Memory B cell (primary cell): Measurements from ENCODE around the gene OR10G6.
"Not testable (repeated sequence)": the region's sequence is repeated elsewhere in the genome, so short reads cannot be mapped to it uniquely, and the experiment has no call there.

Source experiments
- ATAC-seq: fragments of 150-1000 bp; cut with Tn5 transposase; 2 replicates; pipeline ENCODE4 v1.10.0; 2021; ENCODE audit warnings: low read depth, mild to moderate bottlenecking, moderate library complexity
- DNase-seq, 2 donors: peaks; one replicate each; pipeline ENCODE4 v3.0.0; 2022; ENCODE audit warnings: low spot score in 2 of 2
- H3K27ac Mint-ChIP-seq: one replicate; pipeline ENCODE4 v1.8.0; 2022; ENCODE audit warnings: mild to moderate bottlenecking, moderate library complexity, mixed read lengths
- H3K27me3 Mint-ChIP-seq: one replicate; pipeline ENCODE4 v1.8.0; 2022; ENCODE audit warnings: mixed read lengths
- H3K36me3 Mint-ChIP-seq: one replicate; pipeline ENCODE4 v1.8.0; 2022; ENCODE audit warnings: mild to moderate bottlenecking, mixed read lengths
- H3K4me1 Mint-ChIP-seq: one replicate; pipeline ENCODE4 v1.8.0; 2022; ENCODE audit warnings: mixed read lengths
- H3K4me3 Mint-ChIP-seq: one replicate; pipeline ENCODE4 v1.8.0; 2022; ENCODE audit warnings: mild to moderate bottlenecking, moderate library complexity, mixed read lengths
- H3K9me3 Mint-ChIP-seq: one replicate; pipeline ENCODE4 v1.8.0; 2022; ENCODE audit warnings: mixed read lengths

OR10G6 gene

GRCh38 chr11:123995119-123995518 lies at the start of gene OR10G6:
Gene OR10G6 (minus strand): TSS chr11:123995161. CDS start chr11:123995161, 0 bp downstream.
- ATAC-seq (no peak), DNase-seq (no peak)
- H3K27me3 Mint-ChIP-seq = peaks cover 1% of the 10 kb centered on the region
- H3K4me3 Mint-ChIP-seq = no peak within 1 kb of the TSS
- H3K9me3 Mint-ChIP-seq = no peaks in the 10 kb centered on the region
- no peaks in the 10 kb centered on the region for H3K36me3 Mint-ChIP-seq
- no peak within 1 kb of the TSS for H3K27ac Mint-ChIP-seq
- H3K4me1 Mint-ChIP-seq = no peaks in the 10 kb centered on the region

- Mint-ChIP-seq H3K9me3 (no peaks in the 10 kb centered on the region), H3K27ac (no peak overlapping the region), H3K36me3 (no peaks in the 10 kb centered on the region), H3K27me3 (peaks cover 5% of the 10 kb centered on the region), H3K4me3 (no peak overlapping the region), H3K4me1 (no peaks in the 10 kb centered on the region)
- DNase-seq = no peak
- no peak for ATAC-seq
These were observed 48.5 kb upstream of the OR10G6 start for GRCh38 chr11:124043420-124043819.

GRCh38 chr11:124041254-124041653 lies 46.3 kb upstream of the OR10G6 start, which contains the start of gene OR10G7:
Gene OR10G7 (minus strand): TSS chr11:124041325. CDS start chr11:124039001, 2,324 bp downstream.
- Mint-ChIP-seq H3K4me1 (no peaks in the 10 kb centered on the region), H3K9me3 (no peaks in the 10 kb centered on the region), H3K27me3 (peaks cover 2% of the 10 kb centered on the region), H3K36me3 (no peaks in the 10 kb centered on the region), H3K27ac (no peak within 1 kb of the TSS), H3K4me3 (no peak within 1 kb of the TSS)
- ATAC-seq (no peak), DNase-seq (no peak)

GRCh38 chr11:124039557-124039956 lies 44.6 kb upstream of the OR10G6 start:
- DNase-seq (no peak), ATAC-seq (no peak)
- Mint-ChIP-seq H3K4me3 (no peak overlapping the region), H3K9me3 (no peaks in the 10 kb centered on the region), H3K27me3 (peaks cover 2% of the 10 kb centered on the region), H3K36me3 (no peaks in the 10 kb centered on the region), H3K4me1 (no peaks in the 10 kb centered on the region), H3K27ac (no peak overlapping the region)

GRCh38 chr11:124036666-124037065 lies 41.7 kb upstream of the OR10G6 start:
- no peak overlapping the region for H3K27ac Mint-ChIP-seq
- ATAC-seq (no peak), DNase-seq (no peak)
- H3K4me3 Mint-ChIP-seq = no peak overlapping the region
- no peaks in the 10 kb centered on the region for H3K4me1 Mint-ChIP-seq
- peaks cover 2% of the 10 kb centered on the region for H3K27me3 Mint-ChIP-seq
- H3K36me3 Mint-ChIP-seq = no peaks in the 10 kb centered on the region
- H3K9me3 Mint-ChIP-seq = no peaks in the 10 kb centered on the region

GRCh38 chr11:124026498-124026897 lies 31.5 kb upstream of the OR10G6 start, which contains the start of gene OR10G8:
Gene OR10G8 (plus strand): TSS chr11:124026798. CDS start chr11:124029623, 2,825 bp downstream.
- no peak for ATAC-seq
- no peaks in the 10 kb centered on the region for H3K36me3 Mint-ChIP-seq
- no peaks in the 10 kb centered on the region for H3K27me3 Mint-ChIP-seq
- H3K4me1 Mint-ChIP-seq = no peaks in the 10 kb centered on the region
- H3K9me3 Mint-ChIP-seq = no peaks in the 10 kb centered on the region
- H3K4me3 Mint-ChIP-seq = no peak within 1 kb of the TSS
- H3K27ac Mint-ChIP-seq = no peak within 1 kb of the TSS
- DNase-seq = no peak

GRCh38 chr11:124015837-124016236 lies 20.9 kb upstream of the OR10G6 start:
- H3K36me3 Mint-ChIP-seq, H3K9me3 Mint-ChIP-seq, ATAC-seq, H3K27ac Mint-ChIP-seq, H3K4me1 Mint-ChIP-seq, DNase-seq, H3K27me3 Mint-ChIP-seq, H3K4me3 Mint-ChIP-seq: not testable (repeated sequence)

GRCh38 chr11:124012697-124013096 lies 17.7 kb upstream of the OR10G6 start, which contains the start of gene OR10G4:
Gene OR10G4 (plus strand): TSS chr11:124012997. CDS start chr11:124015575, 2,578 bp downstream.
- ATAC-seq = no peak
- DNase-seq = no peak
- H3K36me3 Mint-ChIP-seq = no peaks in the 10 kb centered on the region
- H3K9me3 Mint-ChIP-seq = no peaks in the 10 kb centered on the region
- no peak within 1 kb of the TSS for H3K4me3 Mint-ChIP-seq
- peaks cover 4% of the 10 kb centered on the region for H3K27me3 Mint-ChIP-seq
- no peaks in the 10 kb centered on the region for H3K4me1 Mint-ChIP-seq
- H3K27ac Mint-ChIP-seq = no peak within 1 kb of the TSS

GRCh38 chr11:123979311-123979710 lies 15.7 kb downstream of the OR10G6 start:
- DNase-seq (no peak), ATAC-seq (no peak)
- Mint-ChIP-seq H3K36me3 (no peaks in the 10 kb centered on the region), H3K4me1 (no peaks in the 10 kb centered on the region), H3K9me3 (peaks cover 9% of the 10 kb centered on the region), H3K4me3 (no peak overlapping the region), H3K27ac (no peak overlapping the region), H3K27me3 (peaks cover 3% of the 10 kb centered on the region)

GRCh38 chr11:123977731-123978347 lies 17.1 kb downstream of the OR10G6 start, which contains the start of gene OR10S1:
Gene OR10S1 (minus strand): TSS chr11:123977781. CDS start chr11:123977664, 117 bp downstream.
- ATAC-seq (no peak), DNase-seq (no peak)
- H3K4me1 Mint-ChIP-seq = no peaks in the 10 kb centered on the region
- H3K27me3 Mint-ChIP-seq = no peaks in the 10 kb centered on the region
- no peak within 1 kb of the TSS for H3K27ac Mint-ChIP-seq
- H3K36me3 Mint-ChIP-seq = no peaks in the 10 kb centered on the region
- H3K4me3 Mint-ChIP-seq = no peak within 1 kb of the TSS
- peaks cover 4% of the 10 kb centered on the region for H3K9me3 Mint-ChIP-seq

- H3K27me3 Mint-ChIP-seq = no peaks in the 10 kb centered on the region
- H3K9me3 Mint-ChIP-seq = peaks cover 2% of the 10 kb centered on the region
- no peaks in the 10 kb centered on the region for H3K36me3 Mint-ChIP-seq
- DNase-seq (no peak), ATAC-seq (no peak)
- H3K27ac Mint-ChIP-seq = no peak overlapping the region
- H3K4me1 Mint-ChIP-seq = no peaks in the 10 kb centered on the region
- no peak overlapping the region for H3K4me3 Mint-ChIP-seq
These were observed 18.0 kb downstream of the OR10G6 start for GRCh38 chr11:123976770-123977560.

GRCh38 chr11:123973816-123974215 lies 21.1 kb downstream of the OR10G6 start:
- H3K9me3 Mint-ChIP-seq = peaks cover 8% of the 10 kb centered on the region
- no peak overlapping the region for H3K4me3 Mint-ChIP-seq
- no peaks in the 10 kb centered on the region for H3K36me3 Mint-ChIP-seq
- no peaks in the 10 kb centered on the region for H3K4me1 Mint-ChIP-seq
- ATAC-seq = no peak
- no peak overlapping the region for H3K27ac Mint-ChIP-seq
- H3K27me3 Mint-ChIP-seq = no peaks in the 10 kb centered on the region
- no peak for DNase-seq

- H3K27me3 Mint-ChIP-seq = no peaks in the 10 kb centered on the region
- peaks cover 17% of the 10 kb centered on the region for H3K9me3 Mint-ChIP-seq
- no peaks in the 10 kb centered on the region for H3K36me3 Mint-ChIP-seq
- H3K4me1 Mint-ChIP-seq = no peaks in the 10 kb centered on the region
- ATAC-seq (no peak), DNase-seq (no peak)
- no peak overlapping the region for H3K4me3 Mint-ChIP-seq
- H3K27ac Mint-ChIP-seq = no peak overlapping the region
These were observed 38.2 kb downstream of the OR10G6 start for GRCh38 chr11:123956752-123957151.

GRCh38 chr11:123945132-123945531 lies 49.8 kb downstream of the OR10G6 start:
- Mint-ChIP-seq H3K9me3 (peaks cover 2% of the 10 kb centered on the region), H3K4me3 (no peak overlapping the region), H3K27ac (no peak overlapping the region), H3K4me1 (no peaks in the 10 kb centered on the region), H3K27me3 (peaks cover 4% of the 10 kb centered on the region), H3K36me3 (no peaks in the 10 kb centered on the region)
- no peak for DNase-seq
- ATAC-seq = no peak
